Gastrocnemius medialis (tissue), 4 donors: ENCODE data around the gene C9orf50. TPM values are rescaled to one million over a fixed set of nuclear protein-coding genes. Genes with fewer than 3 reads are reported as not detected.

Source experiments
- ATAC-seq, 2 donors: fragments of 150-250 bp; one replicate each; pipeline ENCODE4 v1.9.1; 2016
- DNase-seq, 2 donors: peaks; one replicate each; pipeline ENCODE4 v3.0.0-alpha.2; 2019
- H3K27ac ChIP-seq, 4 donors: fragments of 200-600 bp; sonication (generic); 1 replicate in 1 of 4; 2 replicates in 3 of 4; pipeline ENCODE4 v1.5.1; 2016 to 2018; ENCODE audit warnings: mild to moderate bottlenecking in 2 of 4, moderate library complexity in 1 of 4
- H3K27me3 ChIP-seq, 3 donors: fragments of 200-600 bp; sonication (generic) in 2 of 3; 1 replicate in 1 of 3; 2 replicates in 2 of 3; pipeline versions ENCODE4 v1.5.1 to v1.6.0; 2016 to 2019; ENCODE audit warnings: mild to moderate bottlenecking in 1 of 3, moderate library complexity in 1 of 3
- H3K36me3 ChIP-seq, 2 donors: fragments of 200-600 bp; sonication (generic) in 1 of 2; one replicate each; pipeline ENCODE4 v1.5.1; 2017 to 2018
- H3K4me1 ChIP-seq, 2 donors: fragments of 200-600 bp; sonication (generic) in 1 of 2; one replicate each; pipeline ENCODE4 v1.5.1; 2016 to 2017; ENCODE audit warnings: mild to moderate bottlenecking in 2 of 2
- H3K4me3 ChIP-seq, 4 donors: fragments of 200-600 bp; sonication (generic) in 3 of 4; 1 replicate in 1 of 4; 2 replicates in 3 of 4; pipeline ENCODE4 v1.5.1; 2016 to 2019; ENCODE audit warnings: mild to moderate bottlenecking in 2 of 4
- H3K9me3 ChIP-seq, 3 donors: fragments of 200-600 bp; sonication (generic) in 2 of 3; 1 replicate in 1 of 3; 2 replicates in 2 of 3; pipeline ENCODE4 v1.5.1; 2016 to 2019
- POLR2A ChIP-seq, 2 donors: fragments of 450-650 bp; IDR thresholded peaks; one replicate each; pipeline ENCODE4 v1.6.1; 2017; ENCODE audit warnings: antibody characterized with exemption in 2 of 2, mild to moderate bottlenecking in 2 of 2, moderate library complexity in 2 of 2
- in situ Hi-C, 4 donors: fragments of 200-750 bp; cut with MboI; loops; one replicate each; pipeline versions ENCODE4 v1.15.0 to v1.8.0; 2017; ENCODE audit warnings: low sequenced_read_pairs in 4 of 4
- intact Hi-C: fragments of 100-400 bp; cut with DNase I; formaldehyde crosslinking; loops from one replicate; pipeline ENCODE4 v1.15.1; 2023; ENCODE audit warnings: low total_unique reads
- total RNA-seq, 4 donors: library from RNA; depleted of rRNA; stranded (reverse); fragments of >200 nt; gene quantifications; one replicate each; pipeline versions ENCODE4 v1.1.0 to v1.2.3, GENCODE V29; 2016
- TF ChIP-seq, protein P1 (sequence below), 5 experiments: fragments of 450-650 bp in 3 of 5; fragments of 200-600 bp in 2 of 5; sonication (generic) in 2 of 5; IDR thresholded peaks in 4 of 5; conservative IDR thresholded peaks in 1 of 5; 1 replicate in 4 of 5; 2 replicates in 1 of 5; pipeline ENCODE4 v1.5.1; 2016 to 2019; ENCODE audit warnings: antibody characterized with exemption in 5 of 5, mild to moderate bottlenecking in 3 of 5, moderate library complexity in 3 of 5

C9orf50 gene
- total RNA-seq, 4 donors from 2014 or later: not detected

DNA sequence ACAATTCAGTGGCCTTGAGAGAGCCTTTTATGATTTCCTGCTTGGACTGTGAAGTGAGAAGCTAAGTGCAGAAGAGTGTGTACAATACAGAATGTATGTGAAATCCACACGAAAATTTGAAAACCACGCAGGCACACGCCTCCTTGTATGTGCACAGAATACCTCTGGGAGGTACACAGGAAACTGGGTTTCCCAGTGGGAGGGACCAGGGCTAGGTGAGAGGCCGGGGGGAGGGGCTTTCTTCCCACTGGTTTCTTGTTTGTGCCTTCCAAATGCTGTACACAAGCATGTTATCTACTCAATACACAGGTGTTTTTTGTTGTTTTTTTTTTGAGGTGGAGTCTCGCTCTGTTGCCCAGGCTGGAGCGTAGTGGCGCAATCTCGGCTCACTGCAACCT, 16.1 kb downstream of the C9orf50 start:
- no peaks in the 10 kb centered on the region for H3K9me3 ChIP-seq
- H3K4me1 ChIP-seq: peaks cover 7 to 10% of the 10 kb centered on the region in 2 donors
- DNase-seq (no peak), ATAC-seq (no peak)
- intact Hi-C loops: loop anchor here (5.0 kb wide), 1 partner anchor 347 kb away; no protein-coding TSS in a partner anchor
- H3K36me3 ChIP-seq: no peaks in the 10 kb centered on the region
- no peaks in the 10 kb centered on the region for H3K27me3 ChIP-seq
- in situ Hi-C loops: loop anchor here in 1 of 4 donors (10.0 kb wide), 1 partner anchor 120 kb away; no protein-coding TSS in a partner anchor
- H3K4me3 ChIP-seq: no peak overlapping the region
- no peak overlapping the region for H3K27ac ChIP-seq
- no peak for TF ChIP-seq POLR2A (IDR thresholded peaks at IDR 0.05)
- TF ChIP-seq, protein P1, sequence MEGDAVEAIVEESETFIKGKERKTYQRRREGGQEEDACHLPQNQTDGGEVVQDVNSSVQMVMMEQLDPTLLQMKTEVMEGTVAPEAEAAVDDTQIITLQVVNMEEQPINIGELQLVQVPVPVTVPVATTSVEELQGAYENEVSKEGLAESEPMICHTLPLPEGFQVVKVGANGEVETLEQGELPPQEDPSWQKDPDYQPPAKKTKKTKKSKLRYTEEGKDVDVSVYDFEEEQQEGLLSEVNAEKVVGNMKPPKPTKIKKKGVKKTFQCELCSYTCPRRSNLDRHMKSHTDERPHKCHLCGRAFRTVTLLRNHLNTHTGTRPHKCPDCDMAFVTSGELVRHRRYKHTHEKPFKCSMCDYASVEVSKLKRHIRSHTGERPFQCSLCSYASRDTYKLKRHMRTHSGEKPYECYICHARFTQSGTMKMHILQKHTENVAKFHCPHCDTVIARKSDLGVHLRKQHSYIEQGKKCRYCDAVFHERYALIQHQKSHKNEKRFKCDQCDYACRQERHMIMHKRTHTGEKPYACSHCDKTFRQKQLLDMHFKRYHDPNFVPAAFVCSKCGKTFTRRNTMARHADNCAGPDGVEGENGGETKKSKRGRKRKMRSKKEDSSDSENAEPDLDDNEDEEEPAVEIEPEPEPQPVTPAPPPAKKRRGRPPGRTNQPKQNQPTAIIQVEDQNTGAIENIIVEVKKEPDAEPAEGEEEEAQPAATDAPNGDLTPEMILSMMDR (IDR thresholded peaks at IDR 0.05 in 4 of 5, conservative IDR thresholded peaks at IDR 0.05 in 1 of 5): no peak

DNA sequence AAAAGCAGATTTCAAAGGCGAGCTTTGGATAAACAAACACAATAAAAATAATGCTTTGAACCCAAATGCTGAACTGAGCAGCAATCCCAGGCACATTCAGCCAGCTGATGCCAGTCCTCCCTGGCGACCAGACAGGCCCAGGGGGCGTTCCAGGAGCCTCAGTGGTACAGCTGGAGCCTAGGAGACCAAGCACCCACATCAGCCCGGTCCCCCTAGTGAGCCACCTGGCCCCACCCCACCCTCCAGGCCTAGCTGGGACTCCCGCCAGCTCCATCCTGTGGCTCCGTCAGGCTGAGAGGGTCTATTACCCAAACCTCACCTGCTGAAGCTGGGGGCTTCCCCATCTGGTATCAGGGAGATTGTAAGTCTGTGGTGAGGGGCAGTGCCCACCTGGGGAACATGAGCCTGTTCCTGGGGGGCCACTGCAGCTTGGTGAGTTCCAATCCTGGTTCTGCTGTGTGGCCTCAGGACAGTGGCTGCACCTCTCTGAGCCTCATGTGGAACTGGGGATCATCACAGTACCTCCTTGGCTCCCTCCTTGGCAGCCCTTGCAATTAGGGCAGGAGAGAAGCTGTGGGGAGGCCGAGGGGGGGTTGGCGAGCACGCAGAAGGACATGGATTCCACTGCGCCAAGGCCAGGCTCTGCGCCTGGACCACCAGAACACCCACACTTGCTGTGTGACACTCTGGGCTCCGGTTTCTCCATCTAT, 16.7 kb downstream of the C9orf50 start:
- peaks cover 5 to 6% of the 10 kb centered on the region in 2 donors for H3K4me1 ChIP-seq
- DNase-seq (no peak), ATAC-seq (no peak)
- H3K27ac ChIP-seq: no peak overlapping the region
- no peak overlapping the region for H3K4me3 ChIP-seq
- intact Hi-C loops: no loop called here
- H3K27me3 ChIP-seq: no peaks in the 10 kb centered on the region
- in situ Hi-C loops: loop anchor here in 1 of 4 donors (10.0 kb wide), 1 partner anchor 119 kb away; no protein-coding TSS in a partner anchor
- H3K9me3 ChIP-seq: no peaks in the 10 kb centered on the region
- no peak for TF ChIP-seq POLR2A (IDR thresholded peaks at IDR 0.05)
- TF ChIP-seq, protein P1 (IDR thresholded peaks at IDR 0.05 in 4 of 5, conservative IDR thresholded peaks at IDR 0.05 in 1 of 5): no peak
- no peaks in the 10 kb centered on the region for H3K36me3 ChIP-seq

DNA sequence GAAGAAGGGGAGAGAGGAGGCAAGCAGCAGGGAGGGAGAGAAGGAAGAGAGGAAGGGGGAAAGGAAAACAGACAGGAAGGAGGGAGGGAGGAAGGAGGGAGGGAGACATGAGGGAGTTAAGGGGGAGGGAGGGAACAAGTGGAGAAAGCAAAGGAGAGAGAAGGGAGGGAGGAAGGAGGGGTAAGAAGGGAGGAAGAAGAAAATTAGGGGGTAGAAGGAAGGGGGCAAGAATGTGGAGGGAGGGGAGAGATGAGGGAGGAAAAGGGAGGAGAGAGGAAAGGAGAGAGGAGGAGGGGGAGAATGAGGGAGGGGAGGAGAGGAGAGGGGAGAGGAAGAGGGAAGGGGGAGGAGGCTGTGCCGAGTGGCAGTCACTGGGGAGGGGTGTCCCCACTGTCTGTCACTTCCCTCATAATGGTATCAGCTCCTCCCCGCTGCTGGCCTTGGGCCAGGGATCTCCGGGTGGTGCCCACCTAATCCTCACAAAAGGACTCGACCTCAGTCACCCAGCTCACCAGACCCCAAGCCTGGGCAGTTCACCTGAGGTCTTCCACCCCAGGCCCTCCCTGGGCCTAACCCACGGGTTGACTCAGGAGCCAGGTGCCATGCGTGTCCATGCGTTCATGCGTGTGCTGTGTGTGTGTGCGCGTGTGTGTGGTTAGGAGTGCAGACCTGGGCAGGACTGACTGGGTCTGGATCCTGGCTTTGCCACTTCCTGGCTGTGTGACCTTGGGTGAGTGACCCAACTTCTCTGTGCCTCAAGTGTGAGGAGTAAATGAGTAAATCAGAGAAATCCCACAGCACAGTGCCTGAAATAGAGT, 18.1 kb downstream of the C9orf50 start:
- H3K9me3 ChIP-seq: no peaks in the 10 kb centered on the region
- in situ Hi-C loops (loop anchor here in 1 of 4 donors (10.0 kb wide), 1 partner anchor 118 kb away; no protein-coding TSS in a partner anchor), intact Hi-C loops (no loop called here)
- peaks cover 5 to 9% of the 10 kb centered on the region in 2 donors for H3K4me1 ChIP-seq
- no peak for ATAC-seq
- H3K36me3 ChIP-seq: no peaks in the 10 kb centered on the region
- H3K27ac ChIP-seq: peak overlapping the region in 2 of 4 donors; percentile 22 to 23
- H3K4me3 ChIP-seq: no peak overlapping the region
- H3K27me3 ChIP-seq: no peaks in the 10 kb centered on the region
- TF ChIP-seq, protein P1 (IDR thresholded peaks at IDR 0.05 in 4 of 5, conservative IDR thresholded peaks at IDR 0.05 in 1 of 5): no peak
- TF ChIP-seq POLR2A (IDR thresholded peaks at IDR 0.05): no peak
- no peak for DNase-seq

DNA sequence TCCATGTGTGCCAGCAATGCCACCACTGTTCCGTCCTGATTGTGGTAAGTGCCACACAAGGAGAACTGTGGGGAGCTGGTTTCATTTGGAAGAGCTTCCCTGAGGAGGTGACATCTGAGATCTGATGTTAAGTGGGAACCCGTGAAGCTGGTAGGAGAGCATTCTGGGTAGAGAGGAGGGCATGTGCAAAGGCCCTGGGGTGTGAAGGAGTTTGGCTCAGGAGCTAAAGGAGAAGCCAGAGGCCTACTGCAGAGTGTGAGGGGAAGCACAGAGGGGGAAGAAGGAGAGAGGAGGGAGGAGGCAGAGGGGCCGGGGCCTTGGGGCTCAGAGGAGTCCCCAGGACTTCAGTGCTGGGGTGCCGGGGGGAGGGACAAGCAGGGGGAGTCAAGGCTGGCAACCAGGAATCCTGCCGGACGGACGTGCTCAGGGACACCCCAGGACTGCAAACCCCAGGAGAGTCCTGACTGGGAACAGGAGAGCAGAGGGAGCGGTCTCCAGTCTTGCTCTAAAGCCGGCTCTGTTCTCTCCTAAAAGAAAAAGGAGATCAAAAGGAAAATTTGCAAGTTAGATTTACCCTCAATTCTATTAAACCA, 19.7 kb downstream of the C9orf50 start:
- DNase-seq: no peak
- Histone ChIP-seq H3K27ac (no peak overlapping the region), H3K27me3 (peaks cover 0 to 4% (median 0%) of the 10 kb centered on the region in 3 donors), H3K36me3 (no peaks in the 10 kb centered on the region), H3K4me3 (no peak overlapping the region), H3K4me1 (peaks cover 0 to 11% of the 10 kb centered on the region in 2 donors), H3K9me3 (no peaks in the 10 kb centered on the region)
- ATAC-seq: no peak
- intact Hi-C loops: no loop called here
- TF ChIP-seq POLR2A (IDR thresholded peaks at IDR 0.05): no peak
- TF ChIP-seq, protein P1 (IDR thresholded peaks at IDR 0.05 in 4 of 5, conservative IDR thresholded peaks at IDR 0.05 in 1 of 5): no peak
- in situ Hi-C loops: loop anchor here in 1 of 4 donors (10.0 kb wide), 1 partner anchor 116 kb away; no protein-coding TSS in a partner anchor
